Midbrain (tissue), 1 donor: ENCODE results near the gene NEFH.
"Not testable (repeated sequence)": the region's sequence is repeated elsewhere in the genome, so short reads cannot be mapped to it uniquely, and the experiment has no call there.

Experiments used
- DNase-seq: peaks from one replicate; lab custom pipeline; 2025; lab: John Stamatoyannopoulos, UW

The NEFH gene

DNA sequence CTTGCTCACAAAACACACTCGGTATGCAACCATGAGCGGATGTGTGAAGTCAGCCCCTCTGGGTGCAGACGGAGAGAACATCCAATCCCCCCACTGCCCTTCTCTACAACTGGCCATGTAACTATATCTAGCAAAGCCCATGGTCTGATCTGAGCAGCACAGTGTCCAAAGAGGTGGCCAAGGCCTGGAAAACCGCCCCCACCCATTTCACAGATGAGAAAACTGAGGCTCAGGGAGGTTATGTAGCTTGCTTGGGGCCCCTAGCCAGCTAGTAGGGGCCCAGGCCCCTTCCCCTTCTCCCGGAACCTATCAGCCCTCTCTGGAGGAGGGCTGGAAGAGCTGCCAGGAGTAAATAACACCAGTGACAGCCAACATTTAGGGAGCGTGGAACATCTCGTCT lies 15.4 kb upstream of the NEFH start:
- no peak for DNase-seq

DNA sequence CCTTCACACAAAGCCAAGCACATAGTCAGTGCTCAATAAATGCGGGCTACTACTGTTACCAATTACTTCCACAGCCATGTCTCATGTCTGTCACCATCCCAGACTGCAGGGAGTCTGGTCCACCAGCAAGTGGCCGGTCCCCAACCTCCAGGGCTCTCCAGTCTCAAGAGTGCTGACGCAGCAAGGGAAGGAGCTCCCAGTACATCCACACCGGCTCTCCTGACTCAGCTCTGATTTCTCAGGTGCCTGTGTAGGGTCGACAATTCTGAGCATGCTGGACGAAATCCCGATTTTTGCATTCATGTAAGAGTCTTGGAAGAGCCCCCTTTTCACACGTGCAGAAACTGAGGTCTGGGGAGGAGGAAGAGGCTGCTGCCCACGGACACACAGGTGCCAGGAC lies 10.3 kb upstream of the NEFH start:
- DNase-seq = no peak

DNA sequence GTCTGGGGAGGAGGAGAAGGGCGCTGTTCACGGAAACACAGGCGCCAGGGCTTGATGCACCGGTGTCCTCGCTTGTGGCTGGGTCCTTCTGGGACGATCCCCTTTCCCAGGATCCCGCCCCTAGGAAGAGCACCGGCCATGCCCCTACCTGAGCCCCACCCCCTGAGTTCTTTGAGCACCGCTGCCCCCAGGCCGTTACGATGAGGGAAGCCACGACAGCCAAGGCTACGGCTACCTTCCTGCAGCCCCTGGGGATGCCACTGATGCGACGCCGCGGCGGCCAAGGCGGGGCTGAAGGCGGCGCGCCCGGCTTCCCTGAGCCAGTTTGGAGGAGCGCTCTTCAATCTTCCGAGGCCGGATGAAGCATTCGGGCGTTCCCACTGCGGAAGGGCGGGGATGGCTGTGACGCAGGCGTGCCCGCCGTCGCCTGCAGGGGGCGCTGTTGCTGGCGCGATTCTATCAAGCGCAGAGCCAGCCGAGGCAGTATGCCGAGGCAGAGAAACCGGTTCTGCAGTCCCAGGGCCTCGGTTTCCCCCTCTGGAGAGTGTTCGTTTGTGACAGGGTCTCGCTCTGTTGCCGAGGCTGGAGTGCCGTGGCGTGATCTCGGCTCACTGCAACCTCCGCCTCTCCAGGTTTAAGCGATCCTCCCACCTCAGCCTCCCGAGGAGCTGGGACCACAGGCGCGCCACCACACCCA lies 9.7 kb upstream of the NEFH start:
- no peak for DNase-seq

DNA sequence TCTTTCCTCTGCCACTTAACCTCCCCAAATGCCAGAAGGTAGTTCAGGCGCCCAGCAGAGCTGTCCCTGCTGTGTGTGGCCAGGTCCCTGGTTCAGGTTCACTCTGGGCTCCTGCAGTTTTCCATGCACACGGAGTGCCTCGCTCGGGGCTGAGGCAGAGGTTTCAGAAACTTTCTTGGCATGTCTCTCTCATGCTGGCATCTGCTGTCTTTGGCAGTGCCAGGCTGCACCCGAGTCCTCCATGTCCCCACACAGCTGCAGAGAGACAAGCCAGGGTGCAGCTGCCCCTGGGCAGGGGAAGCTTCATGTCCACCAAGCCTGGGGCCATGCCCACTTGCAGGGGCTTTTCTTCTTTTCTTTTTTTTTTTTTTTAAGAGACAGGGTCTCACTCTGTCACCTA lies 7.0 kb upstream of the NEFH start:
- no peak for DNase-seq

DNA sequence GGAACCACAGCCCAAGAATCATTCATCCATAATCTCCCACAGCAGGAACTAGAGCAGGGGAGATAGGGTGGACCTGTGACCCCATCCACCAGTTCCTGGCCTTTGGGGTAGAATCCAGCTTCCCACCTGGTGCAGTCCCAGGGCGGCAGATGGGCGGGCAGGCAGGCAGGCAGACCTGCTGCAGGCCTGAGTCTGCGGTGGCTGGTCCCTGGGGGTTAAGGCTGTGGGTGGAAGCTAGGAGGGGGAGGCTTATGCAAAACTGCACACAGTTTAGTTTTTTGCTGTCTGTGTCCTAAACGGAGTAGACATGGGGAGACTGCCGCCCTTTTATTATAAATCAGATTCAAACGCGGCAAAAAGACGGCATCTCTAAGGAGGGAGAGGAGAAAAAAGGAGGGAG lies 4.5 kb upstream of the NEFH start:
- no peak for DNase-seq

DNA sequence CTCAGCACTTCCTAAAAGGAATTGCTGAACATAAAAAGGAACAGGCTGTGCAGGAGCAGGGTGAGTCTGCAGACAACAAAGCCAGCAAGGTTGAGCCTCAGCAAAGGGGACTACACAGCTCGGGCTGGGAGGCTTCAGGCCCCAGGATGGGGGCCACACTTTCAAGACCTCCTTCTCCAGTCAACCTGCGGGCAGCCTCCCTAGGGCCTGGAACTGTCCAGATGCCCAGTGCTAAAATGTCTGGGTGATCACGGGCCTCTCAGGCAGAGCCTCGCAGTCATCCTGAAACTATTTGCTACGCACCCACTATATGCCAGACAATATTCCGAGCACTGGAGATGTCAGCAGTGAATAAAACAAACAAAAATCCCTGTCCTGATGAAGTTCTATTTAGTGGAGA lies 3.9 kb upstream of the NEFH start:
- DNase-seq = no peak

DNA sequence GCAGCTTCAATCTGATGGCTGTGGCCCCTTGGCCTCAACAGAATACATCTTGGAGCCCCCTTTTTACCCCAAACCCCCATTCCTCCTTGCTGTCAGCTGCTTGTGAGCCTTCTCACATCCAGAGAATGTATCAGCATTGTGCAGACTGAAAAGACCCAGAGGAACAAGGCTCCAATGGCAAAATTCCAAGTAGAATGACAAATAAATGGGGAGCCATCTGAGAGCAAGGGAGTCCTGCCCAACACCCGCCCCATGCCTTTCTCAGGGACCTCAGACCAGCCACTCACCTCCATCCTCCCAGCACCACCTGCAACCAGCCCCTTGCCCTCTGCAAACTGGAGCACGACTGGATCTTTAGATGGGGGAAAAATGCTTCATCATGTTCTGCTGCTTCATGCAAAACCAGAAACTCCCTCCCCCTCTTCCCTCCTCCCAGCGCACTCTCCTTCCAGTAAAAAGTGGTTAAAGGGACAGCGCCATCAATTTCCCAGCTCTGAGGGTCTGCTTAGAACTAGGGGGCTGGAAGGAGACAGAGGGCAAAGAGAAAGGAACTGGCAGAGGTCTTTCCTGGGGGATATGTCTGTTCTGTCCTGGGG lies 2.2 kb upstream of the NEFH start:
- DNase-seq = no peak

DNA sequence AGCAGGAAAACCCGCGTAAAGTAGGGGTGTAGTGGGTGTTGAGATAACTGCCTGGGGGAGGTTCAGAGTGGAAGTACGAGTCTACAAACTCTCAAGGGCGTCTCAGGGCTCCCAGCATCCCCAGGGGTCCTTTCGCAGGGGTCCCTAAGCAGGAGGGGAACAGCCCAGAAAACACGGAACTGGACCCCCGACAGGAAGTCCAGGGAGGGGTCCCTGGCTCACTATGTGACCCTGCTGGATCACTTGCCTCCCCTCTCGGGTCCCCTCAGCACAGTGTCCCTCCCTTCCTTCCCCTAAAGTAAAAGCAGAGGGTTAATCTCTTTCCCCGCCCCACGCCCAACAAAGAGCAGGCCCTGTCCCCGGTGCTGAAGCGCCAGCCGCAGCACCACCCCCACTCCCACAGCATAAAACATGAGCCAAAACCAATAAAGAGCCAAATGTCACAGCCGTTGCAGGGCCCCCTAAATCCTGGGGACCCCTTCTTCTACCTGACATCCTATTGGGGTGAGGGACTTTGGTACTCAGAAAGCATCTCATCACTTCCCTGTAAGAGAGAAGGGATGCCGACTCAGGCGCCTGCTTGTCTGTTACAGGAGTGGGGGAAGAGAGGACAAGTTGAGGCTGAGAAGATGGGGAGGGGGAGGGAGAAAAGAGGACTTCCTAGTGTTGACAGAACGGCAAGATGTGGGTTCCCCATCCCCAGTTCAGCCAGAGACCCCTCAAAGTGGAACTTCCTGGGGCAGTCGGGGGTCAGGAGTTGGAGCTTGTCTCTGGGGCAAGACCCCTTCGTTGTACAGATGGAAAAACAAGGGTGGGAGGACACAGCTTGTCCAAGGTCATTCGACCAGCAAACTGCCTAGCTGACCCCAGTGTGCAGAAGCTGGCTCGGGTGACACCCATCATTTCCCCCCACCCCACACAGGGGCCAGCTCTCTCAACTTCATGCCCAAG lies 1.4 kb upstream of the NEFH start:
- DNase-seq = no peak

DNA sequence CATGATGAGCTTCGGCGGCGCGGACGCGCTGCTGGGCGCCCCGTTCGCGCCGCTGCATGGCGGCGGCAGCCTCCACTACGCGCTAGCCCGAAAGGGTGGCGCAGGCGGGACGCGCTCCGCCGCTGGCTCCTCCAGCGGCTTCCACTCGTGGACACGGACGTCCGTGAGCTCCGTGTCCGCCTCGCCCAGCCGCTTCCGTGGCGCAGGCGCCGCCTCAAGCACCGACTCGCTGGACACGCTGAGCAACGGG lies 169 bp downstream of the NEFH start:
- DNase-seq = no peak

DNA sequence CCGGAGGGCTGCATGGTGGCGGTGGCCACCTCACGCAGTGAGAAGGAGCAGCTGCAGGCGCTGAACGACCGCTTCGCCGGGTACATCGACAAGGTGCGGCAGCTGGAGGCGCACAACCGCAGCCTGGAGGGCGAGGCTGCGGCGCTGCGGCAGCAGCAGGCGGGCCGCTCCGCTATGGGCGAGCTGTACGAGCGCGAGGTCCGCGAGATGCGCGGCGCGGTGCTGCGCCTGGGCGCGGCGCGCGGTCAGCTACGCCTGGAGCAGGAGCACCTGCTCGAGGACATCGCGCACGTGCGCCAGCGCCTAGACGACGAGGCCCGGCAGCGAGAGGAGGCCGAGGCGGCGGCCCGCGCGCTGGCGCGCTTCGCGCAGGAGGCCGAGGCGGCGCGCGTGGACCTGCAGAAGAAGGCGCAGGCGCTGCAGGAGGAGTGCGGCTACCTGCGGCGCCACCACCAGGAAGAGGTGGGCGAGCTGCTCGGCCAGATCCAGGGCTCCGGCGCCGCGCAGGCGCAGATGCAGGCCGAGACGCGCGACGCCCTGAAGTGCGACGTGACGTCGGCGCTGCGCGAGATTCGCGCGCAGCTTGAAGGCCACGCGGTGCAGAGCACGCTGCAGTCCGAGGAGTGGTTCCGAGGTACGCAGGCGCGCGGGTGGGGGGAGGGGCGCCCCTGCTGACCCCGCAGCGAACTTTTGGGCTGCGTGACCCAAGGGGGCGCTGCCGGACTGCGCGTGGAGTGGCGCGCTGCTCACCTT lies 670 bp downstream of the NEFH start:
- peak; percentile 23 for DNase-seq

DNA sequence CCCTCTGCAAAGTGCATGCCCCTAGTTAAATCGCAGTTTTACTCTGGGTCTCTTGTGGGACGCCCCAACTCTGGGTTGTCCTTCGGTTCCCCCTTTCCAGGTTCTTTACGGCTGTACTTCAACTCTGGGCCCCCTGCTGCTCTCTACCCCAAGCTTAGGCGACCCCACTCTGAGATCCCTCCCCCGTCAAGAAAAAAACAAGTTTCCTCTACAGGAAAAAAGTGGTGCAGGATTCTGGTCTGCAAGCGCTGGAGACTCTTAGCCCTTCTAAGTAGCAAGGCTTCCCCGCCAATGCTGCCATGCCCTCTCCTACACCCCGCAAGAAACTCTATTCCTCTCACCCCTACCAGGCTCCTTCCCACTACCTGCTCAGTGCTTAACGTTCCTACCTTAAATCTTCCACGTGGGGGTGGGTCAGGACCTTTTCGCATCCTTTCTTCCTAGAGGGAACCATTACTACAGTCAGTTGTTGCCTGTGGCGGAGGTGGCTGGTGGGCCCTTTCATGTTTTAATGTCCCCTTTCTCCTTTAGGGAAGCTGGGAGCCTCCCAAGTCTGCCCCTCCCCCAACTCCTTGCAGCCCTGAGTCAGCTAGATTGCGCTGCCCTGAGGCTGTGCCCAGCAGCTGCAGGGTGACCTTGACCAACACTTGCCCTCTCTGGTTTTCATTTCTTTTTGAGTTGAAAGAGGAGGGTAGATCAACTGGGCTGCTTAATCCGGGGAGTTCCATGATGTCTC lies 1.4 kb downstream of the NEFH start:
- no peak for DNase-seq

DNA sequence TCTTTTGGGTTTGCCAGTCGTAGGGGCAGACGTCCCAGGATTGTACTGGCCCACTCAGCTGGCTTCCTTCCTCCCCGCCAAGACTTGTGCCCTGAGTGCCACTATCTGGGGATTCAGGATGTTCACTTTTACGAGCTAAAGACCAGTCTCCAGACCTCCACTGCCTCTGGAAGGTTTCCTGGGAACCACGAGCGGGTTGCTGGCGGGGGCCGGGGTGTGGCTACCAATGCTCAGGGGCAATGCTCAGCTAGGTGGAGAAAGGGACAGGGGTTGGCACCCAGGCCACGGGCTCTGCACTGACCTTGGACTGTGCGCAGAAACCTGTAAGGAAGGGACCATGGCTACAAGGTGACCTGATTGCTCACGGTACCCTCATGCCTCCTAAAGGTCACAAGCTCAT lies 2.2 kb downstream of the NEFH start:
- no peak for DNase-seq

DNA sequence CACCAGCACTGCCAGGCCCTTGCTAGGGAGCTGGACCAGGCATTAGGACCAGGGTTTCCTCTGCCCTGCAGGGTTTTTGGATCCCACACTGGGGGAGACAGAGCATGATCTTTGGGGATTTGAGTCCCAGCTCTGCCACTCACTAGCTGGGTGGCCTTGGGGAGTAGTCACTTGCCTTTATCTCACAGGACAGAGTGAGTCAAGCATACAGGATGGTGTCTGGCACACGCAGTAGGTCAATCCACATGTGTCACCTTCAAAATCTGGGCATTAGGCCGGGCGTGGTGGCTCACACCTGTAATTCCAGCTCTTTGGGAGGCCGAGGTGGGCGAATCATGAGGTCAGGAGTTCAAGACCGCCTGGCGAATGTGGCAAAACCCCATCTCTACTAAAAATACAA lies 2.7 kb downstream of the NEFH start:
- DNase-seq = no peak

DNA sequence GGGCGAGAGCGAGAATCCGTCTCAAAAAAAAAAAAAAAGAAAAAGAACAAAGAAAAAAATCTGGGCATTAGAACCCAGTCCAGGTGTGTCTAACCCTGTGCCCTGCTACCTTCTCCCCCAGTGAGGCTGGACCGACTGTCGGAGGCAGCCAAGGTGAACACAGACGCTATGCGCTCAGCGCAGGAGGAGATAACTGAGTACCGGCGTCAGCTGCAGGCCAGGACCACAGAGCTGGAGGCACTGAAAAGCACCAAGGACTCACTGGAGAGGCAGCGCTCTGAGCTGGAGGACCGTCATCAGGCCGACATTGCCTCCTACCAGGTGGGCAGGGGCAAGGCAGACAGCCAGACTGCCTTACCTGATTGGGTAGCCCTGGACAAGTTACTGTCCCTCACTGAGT lies 3.2 kb downstream of the NEFH start:
- DNase-seq = no peak

DNA sequence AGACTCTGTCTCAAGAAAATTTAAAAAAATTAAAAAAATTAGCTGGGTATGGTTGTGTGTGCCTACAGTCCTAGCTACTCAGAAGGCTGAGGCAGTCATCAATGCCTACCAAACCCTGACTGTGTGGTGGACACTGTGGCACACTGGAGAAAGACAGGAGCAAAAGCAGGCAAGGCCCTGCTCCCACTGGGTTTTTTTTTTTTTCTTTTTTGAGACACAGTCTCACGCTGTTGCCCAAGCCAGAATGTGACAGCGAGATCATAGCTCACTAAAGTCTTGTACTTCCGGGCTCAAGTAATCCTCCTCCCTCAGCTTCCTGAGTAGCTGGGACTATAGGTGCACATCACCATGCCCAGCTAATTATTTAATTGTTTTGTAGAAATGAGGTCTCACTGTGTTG lies 4.6 kb downstream of the NEFH start:
- DNase-seq = no peak

DNA sequence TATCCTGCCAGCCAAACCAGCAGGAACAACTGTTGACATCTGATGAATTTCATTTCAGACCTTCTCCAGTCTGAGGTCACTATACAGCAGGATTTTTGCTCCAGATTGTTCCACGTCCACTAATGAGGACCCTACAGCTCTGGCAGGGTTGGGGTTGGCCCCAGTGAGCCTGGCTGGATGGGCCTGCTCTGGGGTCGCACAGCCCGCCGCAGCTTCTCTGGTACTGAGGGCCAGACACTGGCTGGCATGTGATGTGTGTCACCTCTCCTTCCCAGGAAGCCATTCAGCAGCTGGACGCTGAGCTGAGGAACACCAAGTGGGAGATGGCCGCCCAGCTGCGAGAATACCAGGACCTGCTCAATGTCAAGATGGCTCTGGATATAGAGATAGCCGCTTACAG lies 5.4 kb downstream of the NEFH start:
- no peak for DNase-seq

DNA sequence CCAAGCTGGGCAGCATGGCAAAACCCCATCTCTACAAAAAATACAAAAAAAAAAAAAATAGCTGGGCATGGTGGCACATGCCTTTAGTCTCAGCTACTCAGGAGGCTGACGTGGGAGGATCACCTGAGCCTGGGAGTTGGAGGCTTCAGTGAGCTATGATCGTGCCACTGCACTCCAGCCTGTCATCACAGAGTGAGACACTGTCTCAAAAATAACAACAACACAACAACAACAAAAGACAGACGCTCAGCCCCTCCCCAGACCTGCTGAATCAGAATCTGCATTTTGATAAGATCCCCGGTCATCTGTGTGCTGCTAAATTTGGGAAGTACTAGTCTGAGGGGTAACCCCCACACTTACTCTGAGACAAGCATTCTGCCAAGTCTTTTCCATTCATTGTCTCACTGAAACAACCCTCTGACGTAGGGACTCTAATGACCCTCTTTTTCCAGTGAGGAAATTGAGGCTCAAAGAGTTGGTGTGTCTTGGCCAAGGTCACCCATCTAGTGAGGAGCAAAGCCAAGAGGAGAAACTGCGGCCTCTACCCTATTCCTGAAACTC lies 7.5 kb downstream of the NEFH start:
- no peak for DNase-seq

DNA sequence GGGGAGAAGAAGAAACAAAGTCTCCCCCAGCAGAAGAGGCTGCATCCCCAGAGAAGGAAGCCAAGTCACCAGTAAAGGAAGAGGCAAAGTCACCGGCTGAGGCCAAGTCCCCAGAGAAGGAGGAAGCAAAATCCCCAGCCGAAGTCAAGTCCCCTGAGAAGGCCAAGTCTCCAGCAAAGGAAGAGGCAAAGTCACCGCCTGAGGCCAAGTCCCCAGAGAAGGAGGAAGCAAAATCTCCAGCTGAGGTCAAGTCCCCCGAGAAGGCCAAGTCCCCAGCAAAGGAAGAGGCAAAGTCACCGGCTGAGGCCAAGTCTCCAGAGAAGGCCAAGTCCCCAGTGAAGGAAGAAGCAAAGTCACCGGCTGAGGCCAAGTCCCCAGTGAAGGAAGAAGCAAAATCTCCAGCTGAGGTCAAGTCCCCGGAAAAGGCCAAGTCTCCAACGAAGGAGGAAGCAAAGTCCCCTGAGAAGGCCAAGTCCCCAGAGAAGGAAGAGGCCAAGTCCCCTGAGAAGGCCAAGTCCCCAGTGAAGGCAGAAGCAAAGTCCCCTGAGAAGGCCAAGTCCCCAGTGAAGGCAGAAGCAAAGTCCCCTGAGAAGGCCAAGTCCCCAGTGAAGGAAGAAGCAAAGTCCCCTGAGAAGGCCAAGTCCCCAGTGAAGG lies 9.2 kb downstream of the NEFH start:
- not testable (repeated sequence) for DNase-seq

DNA sequence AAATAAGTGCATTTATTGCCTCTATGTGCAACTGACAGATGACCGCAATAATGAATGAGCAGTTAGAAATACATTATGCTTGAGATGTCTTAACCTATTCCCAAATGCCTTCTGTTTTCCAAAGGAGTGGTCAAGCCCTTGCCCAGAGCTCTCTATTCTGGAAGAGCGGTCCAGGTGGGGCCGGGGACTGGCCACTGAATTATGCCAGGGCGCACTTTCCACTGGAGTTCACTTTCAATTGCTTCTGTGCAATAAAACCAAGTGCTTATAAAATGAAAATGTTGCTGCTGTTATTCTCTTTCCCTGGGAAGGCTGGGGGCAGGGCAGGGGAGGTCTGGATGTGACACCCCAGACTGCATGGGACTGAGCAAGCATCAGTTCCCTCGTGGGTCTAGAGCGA lies 11.0 kb downstream of the NEFH start:
- no peak for DNase-seq

DNA sequence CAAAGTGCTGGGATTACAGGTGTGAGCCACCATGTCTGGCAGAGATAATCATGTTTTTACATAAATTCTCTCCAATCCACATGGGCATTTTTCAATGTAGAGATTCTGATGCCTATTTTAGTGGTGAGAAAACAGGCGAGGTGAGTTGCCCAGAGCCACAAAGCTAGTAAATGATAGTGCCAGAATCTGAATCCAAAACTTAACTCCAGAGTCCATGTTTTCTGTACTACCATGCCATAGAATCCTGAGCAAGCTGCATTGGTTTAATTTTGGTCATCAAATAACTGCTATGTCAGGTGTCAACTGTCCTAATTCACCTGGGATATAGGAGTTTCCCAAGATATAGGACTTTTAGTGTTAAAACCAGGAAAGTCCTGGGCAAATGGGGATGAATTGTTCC lies 13.6 kb downstream of the NEFH start:
- DNase-seq = no peak

DNA sequence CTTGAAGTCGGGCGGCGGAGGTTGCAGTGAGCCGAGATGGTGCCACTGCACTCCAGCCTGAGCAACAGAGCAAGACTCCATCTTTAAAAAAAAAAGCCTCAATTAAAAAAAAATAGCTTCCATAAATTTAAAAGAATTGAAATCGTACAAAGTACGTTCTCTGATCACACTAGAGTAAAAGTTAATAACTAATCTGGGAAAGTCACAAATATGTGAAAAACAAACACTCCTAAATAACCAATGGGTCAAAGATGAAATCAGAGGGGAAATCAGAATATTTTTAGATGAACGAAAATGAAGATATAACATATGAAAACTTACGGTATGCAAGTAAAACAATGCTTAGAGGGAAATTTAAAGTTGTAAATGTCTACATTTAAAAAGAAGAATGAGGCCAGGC lies 19.8 kb downstream of the NEFH start:
- DNase-seq = no peak
